IPS-NIHi7 (cell line): ENCODE measurements around the gene OR6C68.
"Not testable (repeated sequence)": the region's sequence is repeated elsewhere in the genome, so short reads cannot be mapped to it uniquely, and the experiment has no call there.

Experiments used
- DNase-seq: peaks from one replicate; pipeline ENCODE4 v3.0.0; 2012; ENCODE audit warnings: mixed read lengths; ENCODE audit errors: extremely low spot score

The OR6C68 gene

GRCh38 chr12:55492078-55492477, at the start of gene OR6C68:
TSS of gene OR6C68 (plus strand) at chr12:55492378. CDS start at chr12:55492378, 0 bp downstream.
- DNase-seq = no peak

DNA sequence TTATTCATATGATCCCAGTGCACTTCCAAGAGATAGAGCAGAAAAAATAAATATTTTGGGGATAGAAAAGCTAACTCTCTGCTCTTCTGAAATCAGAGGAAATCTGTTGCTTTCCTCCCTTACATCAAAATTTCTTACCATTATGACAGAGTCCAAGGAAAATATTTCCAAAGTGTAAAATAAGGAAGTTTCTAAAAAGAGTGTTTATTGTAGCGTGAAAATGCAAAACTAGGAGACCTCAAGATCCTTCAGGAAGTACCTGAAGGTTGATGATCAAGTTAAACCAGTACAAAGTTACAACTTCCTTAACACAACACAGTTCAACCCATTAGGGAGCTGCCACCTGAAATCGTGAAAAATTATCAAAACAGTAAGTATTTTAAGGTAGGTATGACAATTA, 48.4 kb upstream of the OR6C68 start, which contains the start of gene OR6C2:
Gene OR6C2 (plus strand): TSS at position 301 of the 400 bp plus-strand sequence. CDS start 8,138 bp downstream, outside the sequence.
- no peak for DNase-seq

GRCh38 chr12:55445357-55445756, 46.8 kb upstream of the OR6C68 start:
- DNase-seq = no peak

DNA sequence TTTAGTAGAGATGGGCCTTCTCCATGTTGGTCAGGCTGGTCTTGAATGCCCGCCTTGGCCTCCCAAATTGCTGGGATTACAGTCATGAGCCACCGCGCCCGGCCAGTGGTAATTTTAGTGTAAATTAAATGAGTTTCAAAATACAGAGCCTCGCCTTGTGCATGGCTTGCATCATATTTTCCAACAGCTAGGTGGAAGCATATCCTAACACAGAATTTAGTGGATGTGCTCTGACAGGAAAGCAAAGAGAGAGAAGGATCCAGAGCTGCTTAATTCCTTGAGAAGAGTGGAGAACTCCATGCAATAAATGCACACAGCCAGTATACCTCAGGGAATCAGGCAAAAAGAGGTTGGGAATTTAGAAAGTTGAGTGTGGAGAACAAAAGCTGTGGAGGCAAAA, 45.9 kb upstream of the OR6C68 start:
- peak; percentile 12 for DNase-seq

DNA sequence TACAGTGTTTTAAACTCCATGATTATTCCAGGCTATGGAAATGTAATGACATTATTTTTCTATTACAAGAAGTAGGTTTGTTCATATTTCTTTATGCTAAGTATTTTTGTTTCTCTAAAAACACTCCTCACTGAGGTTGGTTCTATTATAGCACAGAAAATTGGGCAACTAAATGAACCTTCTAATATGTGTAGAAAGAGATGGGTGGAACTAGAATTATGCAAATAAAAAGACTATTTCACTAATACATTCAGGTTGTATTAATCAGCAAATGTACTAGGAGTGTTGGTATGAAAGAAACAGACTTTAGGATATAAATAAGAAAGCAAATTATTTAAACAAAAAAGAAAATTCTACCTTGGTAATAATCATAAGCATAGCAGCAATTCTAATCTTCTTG, 43.4 kb upstream of the OR6C68 start:
- DNase-seq = no peak

DNA sequence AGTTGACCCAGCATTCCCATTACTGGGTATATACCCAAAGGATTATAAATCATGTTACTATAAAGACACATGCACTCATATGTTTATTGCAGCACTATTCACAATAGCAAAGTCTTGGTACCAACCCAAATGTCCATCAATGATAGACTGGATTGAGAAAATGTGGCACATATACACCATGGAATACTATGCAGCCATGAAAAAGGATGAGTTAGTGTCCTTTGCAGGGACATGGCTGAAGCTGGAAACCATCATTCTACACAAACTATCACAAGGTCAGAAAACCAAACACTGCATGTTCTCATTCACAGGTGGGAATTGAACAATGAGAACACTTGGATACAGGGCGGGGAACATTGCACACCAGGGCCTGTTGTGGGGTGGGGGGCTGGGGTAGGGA, 27.3 kb upstream of the OR6C68 start:
- not testable (repeated sequence) for DNase-seq

GRCh38 chr12:55467836-55468235, 24.3 kb upstream of the OR6C68 start:
- DNase-seq = no peak

GRCh38 chr12:55469291-55469690, 22.9 kb upstream of the OR6C68 start:
- no peak for DNase-seq

DNA sequence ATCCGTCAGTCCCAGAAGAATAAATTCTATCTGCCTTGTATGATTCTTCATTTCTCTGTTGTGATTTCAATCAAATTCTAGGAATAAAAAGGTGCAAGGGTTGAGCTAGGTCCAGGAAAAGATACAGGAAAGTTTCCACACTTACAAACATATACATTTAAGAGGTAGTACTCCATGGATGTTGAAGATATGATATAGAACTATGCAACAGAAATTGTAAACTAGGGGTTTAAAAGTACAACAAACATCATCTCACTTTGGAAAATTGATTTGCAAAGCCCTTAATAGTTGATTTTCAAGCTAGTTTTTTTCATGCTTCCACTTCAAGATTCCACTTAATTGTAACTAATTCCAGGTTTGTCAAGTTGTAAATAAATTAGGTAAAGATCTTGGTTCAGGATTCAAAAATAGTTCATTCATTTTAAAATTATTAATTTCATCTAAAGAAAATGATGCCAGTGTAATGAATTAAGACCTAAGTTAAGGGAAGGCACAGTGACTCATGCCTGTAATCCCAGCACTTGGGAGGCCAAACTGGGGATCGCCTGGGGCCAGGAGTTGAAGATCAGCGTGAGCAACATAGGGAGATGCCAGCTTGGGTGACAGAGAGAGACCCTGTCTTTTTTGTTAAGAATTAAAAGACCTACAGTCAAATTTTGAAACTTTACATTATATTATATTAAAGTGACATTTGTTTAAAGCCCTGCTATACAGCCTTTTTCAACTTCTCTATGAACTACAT, 21.9 kb upstream of the OR6C68 start, which contains the start of gene OR6C70:
Gene OR6C70 (minus strand): TSS at position 51 of the 742 bp plus-strand sequence. CDS start 0 bp downstream, at position 51.
- no peak for DNase-seq

GRCh38 chr12:55472264-55472663, 19.9 kb upstream of the OR6C68 start:
- DNase-seq = no peak

- DNase-seq = not testable (repeated sequence)
Observed at GRCh38 chr12:55479136-55479535, 13.0 kb upstream of the OR6C68 start.

DNA sequence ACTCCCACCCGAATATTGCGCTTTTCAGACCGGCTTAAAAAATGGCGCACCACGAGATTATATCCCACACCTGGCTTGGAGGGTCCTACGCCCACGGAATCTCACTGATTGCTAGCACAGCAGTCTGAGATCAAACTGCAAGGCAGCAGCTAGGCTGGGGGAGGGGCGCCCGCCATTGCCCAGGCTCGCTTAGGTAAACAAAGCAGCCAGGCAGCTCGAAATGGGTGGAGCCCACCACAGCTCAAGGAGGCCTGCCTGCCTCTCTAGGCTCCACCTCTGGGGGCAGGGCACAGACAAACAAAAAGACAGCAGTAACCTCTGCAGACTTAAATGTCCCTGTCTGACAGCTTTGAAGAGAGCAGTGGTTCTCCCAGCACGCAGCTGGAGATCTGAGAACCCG, 7.9 kb upstream of the OR6C68 start:
- not testable (repeated sequence) for DNase-seq

GRCh38 chr12:55495490-55495889, 3.3 kb downstream of the OR6C68 start:
- no peak for DNase-seq

DNA sequence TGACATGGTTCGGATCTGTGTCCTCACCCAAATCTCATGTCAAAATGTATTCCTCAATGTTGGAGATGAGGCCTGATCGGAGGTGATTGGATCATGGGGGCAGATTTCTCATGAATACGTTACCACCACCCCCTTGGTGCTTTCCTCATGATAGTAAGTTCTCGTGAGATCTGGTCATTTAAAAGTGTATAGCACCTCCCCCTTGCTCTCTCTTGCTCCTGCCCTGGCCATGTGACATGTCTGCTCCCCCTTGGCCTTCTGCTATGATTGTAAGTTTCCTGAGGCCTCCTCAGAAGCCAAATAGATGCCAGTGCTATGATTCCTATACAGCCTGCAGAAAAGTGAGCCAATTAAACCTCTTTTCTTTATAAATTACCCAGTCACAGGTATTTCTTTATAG, 7.1 kb downstream of the OR6C68 start:
- DNase-seq = no peak

DNA sequence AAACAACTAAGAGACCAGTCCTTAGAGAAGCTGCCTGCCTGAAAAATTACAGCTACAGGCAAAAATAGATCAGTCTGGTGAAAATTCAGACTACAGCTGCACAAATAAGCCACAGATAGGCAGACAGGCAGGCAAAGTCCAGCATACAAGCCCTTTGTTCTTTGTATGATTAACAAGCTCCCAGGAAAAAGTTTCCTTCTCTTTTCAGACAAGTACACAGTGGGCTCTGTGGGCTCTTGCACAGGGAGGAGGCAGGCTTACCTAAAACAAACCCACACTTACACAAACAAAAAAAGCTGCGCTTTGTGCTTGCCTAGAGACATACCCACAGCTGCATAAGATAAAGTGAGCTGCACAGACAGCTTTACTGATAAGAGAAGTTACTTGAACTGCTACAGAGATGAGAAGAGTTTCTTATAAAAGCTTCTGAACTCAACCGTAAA, 7.7 kb downstream of the OR6C68 start:
- DNase-seq = no peak

DNA sequence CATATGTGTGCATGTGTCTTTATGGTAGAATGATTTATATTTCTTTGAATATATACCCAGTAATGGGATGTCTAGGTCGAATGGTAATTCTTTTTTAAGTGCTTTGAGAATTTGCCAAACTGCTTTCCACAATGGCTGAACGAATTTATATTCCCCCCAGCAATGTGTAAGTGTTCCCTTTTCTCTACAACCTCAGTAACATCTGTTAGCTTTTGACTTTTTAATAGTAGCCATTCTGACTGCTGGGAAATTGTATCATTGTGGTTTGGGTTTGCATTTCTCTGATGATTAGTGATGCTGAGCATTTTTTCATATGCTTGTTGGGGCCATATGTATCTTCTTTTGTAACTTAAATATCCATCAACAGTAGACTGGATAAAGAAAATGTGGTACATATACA, 9.4 kb downstream of the OR6C68 start:
- no peak for DNase-seq

GRCh38 chr12:55515696-55516095, 23.5 kb downstream of the OR6C68 start:
- DNase-seq = peak; percentile 18

DNA sequence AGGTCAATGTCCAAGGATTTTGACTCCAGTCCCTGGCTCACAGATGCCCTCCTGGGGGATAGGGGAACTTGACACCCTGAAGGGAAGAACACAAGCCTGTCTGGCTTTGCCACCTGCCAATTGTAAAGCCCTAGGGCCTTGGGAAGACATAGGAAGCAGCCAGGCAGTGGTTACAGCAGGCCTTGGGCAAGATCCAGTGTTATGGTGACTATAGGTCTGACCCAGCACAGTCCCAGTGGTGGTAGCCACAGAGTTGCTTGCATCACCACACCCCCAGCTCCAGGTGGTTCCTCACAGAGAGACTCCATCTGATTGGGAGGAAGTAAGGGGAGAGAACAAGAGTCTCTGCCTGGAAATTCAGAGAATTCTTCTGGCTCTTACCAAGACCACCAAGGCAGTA, 24.2 kb downstream of the OR6C68 start:
- no peak for DNase-seq
